K562 (cell line): ENCODE data around the gene RTCB. TPM values are rescaled to one million over a fixed set of nuclear protein-coding genes. Genes with fewer than 3 reads are reported as not detected.

ENCODE experiments used
- ATAC-seq: fragments of 200-7000 bp; cut with Tn5 transposase; 3 replicates; pipeline ENCODE4 v1.9.1; 2020; ENCODE audit warnings: moderate library complexity
- BruUV-seq: library from RNA; stranded (reverse); fragments of 400-500 nt; replicated peaks from 2 replicates; lab custom pipeline; 2021; lab: Mats Ljungman, UMichigan
- CTCF ChIA-PET: fragments of 300-600 bp; formaldehyde crosslinking; extraction: SDS; loops from one replicate; lab custom pipeline; 2021; ENCODE audit warnings: low intra/inter-chr PET ratio; lab: Yijun Ruan, JAX
- POLR2A ChIA-PET: fragments of 300-600, 350-650 bp; sonication (Branson Sonifier 250); formaldehyde crosslinking; extraction: SDS; loops from one replicate; lab custom pipeline; 2021; ENCODE audit warnings: antibody characterized with exemption, inconsistent platforms; lab: Yijun Ruan, JAX
- DNase-seq, 4 experiments: peaks; one replicate each; pipeline versions ENCODE4 v3.0.0 to v3.0.0-alpha.2; 2011 to 2018; ENCODE audit warnings: low spot score in 3 of 4, mixed read lengths in 3 of 4; ENCODE audit errors: extremely low read depth in 1 of 4
- FAIRE-seq: peaks from 2 replicates; lab custom pipeline; 2011; peaks lifted over from hg19 to GRCh38; lab: Jason Lieb, UNC
- H2AFZ ChIP-seq: 2 replicates; pipeline ENCODE4 v1.6.0; 2011; ENCODE audit warnings: low read depth, low read length, control low read depth, inconsistent platforms
- H3K27ac ChIP-seq: fragments of 200-600 bp; 3 replicates; pipeline ENCODE4 v1.8.0; 2011; ENCODE audit warnings: low read depth, mild to moderate bottlenecking, control low read depth, inconsistent platforms, low read length, moderate library complexity, mixed read lengths; ENCODE audit errors: extremely low read depth
- H3K27me3 ChIP-seq, 2 experiments: fragments of 300-600 bp in 1 of 2; 2 replicates in 1 of 2; 3 replicates in 1 of 2; pipeline versions ENCODE4 v1.6.0 to v1.8.0; 2011; ENCODE audit warnings: inconsistent platforms in 2 of 2, low read length in 2 of 2, mild to moderate bottlenecking in 1 of 2, mixed read lengths in 1 of 2, moderate library complexity in 1 of 2; ENCODE audit not compliant: control insufficient read depth in 2 of 2, insufficient read depth in 2 of 2
- H3K36me3 ChIP-seq: fragments of 300-600 bp; 3 replicates; pipeline ENCODE4 v1.8.0; 2011; ENCODE audit warnings: mild to moderate bottlenecking, low read length, inconsistent platforms; ENCODE audit not compliant: control insufficient read depth, insufficient read depth
- H3K4me1 ChIP-seq, 2 experiments: fragments of 200-600 bp in 1 of 2; replicated peaks in 1 of 2; 2 replicates in 1 of 2; 3 replicates in 1 of 2; pipeline versions ENCODE4 v1.5.1 to v1.8.0; 2011; ENCODE audit warnings: inconsistent platforms in 2 of 2, low read length in 2 of 2, mild to moderate bottlenecking in 1 of 2, mixed read lengths in 1 of 2, moderate library complexity in 1 of 2; ENCODE audit not compliant: control insufficient read depth in 2 of 2, insufficient read depth in 2 of 2
- H3K4me2 ChIP-seq: 2 replicates; pipeline ENCODE4 v1.6.1; 2011; ENCODE audit warnings: low read length, control low read depth, inconsistent platforms, mixed read lengths; ENCODE audit not compliant: insufficient read depth
- H3K4me3 ChIP-seq: fragments of 200-600 bp; sonication (generic), shearing (Covaris generic); 2 replicates; pipeline ENCODE4 v1.5.1; 2016; ENCODE audit warnings: control low read depth, inconsistent platforms
- H3K79me2 ChIP-seq: fragments of 200-600 bp; 3 replicates; pipeline ENCODE4 v1.8.0; 2011; ENCODE audit warnings: low read length, inconsistent platforms; ENCODE audit not compliant: control insufficient read depth, insufficient read depth
- H3K9ac ChIP-seq, 2 experiments: 2 replicates each; pipeline versions ENCODE4 v1.6.0 to v1.6.1; 2011; ENCODE audit warnings: low read depth in 2 of 2, low read length in 2 of 2, control low read depth in 1 of 2, inconsistent platforms in 1 of 2, mild to moderate bottlenecking in 1 of 2, mixed read lengths in 1 of 2; ENCODE audit not compliant: insufficient read depth in 1 of 2
- H3K9me1 ChIP-seq: one replicate; pipeline ENCODE4 v1.6.0; 2011; ENCODE audit warnings: inconsistent platforms, mild to moderate bottlenecking, low read length, moderate library complexity; ENCODE audit not compliant: control insufficient read depth, insufficient read depth
- H3K9me3 ChIP-seq: replicated peaks from 2 replicates; pipeline ENCODE4 v1.5.1; 2011; ENCODE audit warnings: low read depth, low read length, inconsistent platforms; ENCODE audit not compliant: control insufficient read depth, insufficient read depth
- H4K20me1 ChIP-seq: replicated peaks from 2 replicates; pipeline ENCODE4 v1.6.1; 2011; ENCODE audit warnings: low read length, inconsistent platforms, mixed read lengths; ENCODE audit not compliant: control insufficient read depth, insufficient read depth
- ARID3B ChIP-seq: fragments of 250-450 bp; sonication (Bioruptor Pico); IDR thresholded peaks from 2 replicates; pipeline ENCODE4 v1.4.0; 2020; ENCODE audit warnings: borderline replicate concordance
- C11orf30 ChIP-seq: fragments of 450-650 bp; IDR thresholded peaks from 2 replicates; pipeline ENCODE4 v1.6.1; 2016; ENCODE audit warnings: low read depth, mild to moderate bottlenecking
- FOXO4 ChIP-seq: fragments of 450-650 bp; formaldehyde crosslinking; IDR thresholded peaks from 2 replicates; pipeline ENCODE4 v1.4.0; 2020; ENCODE audit warnings: mild to moderate bottlenecking, moderate library complexity
- HDAC1 ChIP-seq, 2 experiments: fragments of 450-650 bp; IDR thresholded peaks; 2 replicates each; pipeline ENCODE4 v1.6.1; 2016 to 2017; ENCODE audit warnings: inconsistent platforms in 1 of 2, mild to moderate bottlenecking in 1 of 2, moderate library complexity in 1 of 2
- HNRNPK ChIP-seq: fragments of 200-400 bp; formaldehyde crosslinking; IDR thresholded peaks from one replicate; pipeline ENCODE4 v1.6.1; 2018; ENCODE audit warnings: mild to moderate bottlenecking, low read depth, low read length; ENCODE audit not compliant: poor library complexity, severe bottlenecking
- L3MBTL2 ChIP-seq: fragments of 450-650 bp; IDR thresholded peaks from 2 replicates; pipeline ENCODE4 v1.6.1; 2016; ENCODE audit warnings: mild to moderate bottlenecking, moderate library complexity
- MAFF ChIP-seq: IDR thresholded peaks from 2 replicates; pipeline ENCODE4 v1.6.1; 2012; ENCODE audit warnings: low read length, improper control_type of control experiment
- NFXL1 ChIP-seq: fragments of 450-650 bp; formaldehyde crosslinking; IDR thresholded peaks from 2 replicates; pipeline ENCODE4 v1.4.0; 2021; ENCODE audit warnings: mild to moderate bottlenecking
- NR0B1 ChIP-seq: fragments of 450-650 bp; IDR thresholded peaks from one replicate; pipeline ENCODE4 v1.6.1; 2018; ENCODE audit warnings: mild to moderate bottlenecking, moderate library complexity; ENCODE audit not compliant: partially characterized antibody
- RBM39 ChIP-seq: fragments of 200-400 bp; formaldehyde crosslinking; optimal IDR thresholded peaks from 2 replicates; pipeline ENCODE3; 2018; ENCODE audit warnings: low read depth, low read length
- THRAP3 ChIP-seq: fragments of 450-650 bp; IDR thresholded peaks from 2 replicates; pipeline ENCODE4 v1.6.1; 2016; ENCODE audit warnings: mild to moderate bottlenecking, inconsistent platforms, borderline replicate concordance
- TSC22D4 ChIP-seq: fragments of 450-650 bp; IDR thresholded peaks from 2 replicates; pipeline ENCODE4 v1.6.1; 2016; ENCODE audit warnings: missing genetic modification characterization, missing biosample characterization, control low read depth
- YBX1 ChIP-seq: fragments of 450-650 bp; IDR thresholded peaks from 2 replicates; pipeline ENCODE4 v1.7.1; 2016; ENCODE audit warnings: mild to moderate bottlenecking
- ZHX1 ChIP-seq: fragments of 150-350 bp; conservative IDR thresholded peaks from 2 replicates; pipeline ENCODE4 v1.6.1; 2014; ENCODE audit warnings: low read length
- WGBS: fragments of 100-300 bp; shearing (Covaris generic); methylation state at CpG from one replicate; pipeline ENCODE4 v1.1.6; 2016; ENCODE audit warnings: low coverage, mixed read lengths; ENCODE audit not compliant: insufficient coverage; ENCODE audit errors: missing lambda C conversion rate; 5-methylcytosine and 5-hydroxymethylcytosine counted together
- in situ Hi-C: fragments of 300-500 bp; cut with MboI; formaldehyde crosslinking; loops from 4 replicates; pipeline ENCODE4 v1.15.0; 2018; ENCODE audit warnings: inconsistent platforms, mixed read lengths
- intact Hi-C: fragments of 100-400 bp; cut with micrococcal nuclease; formaldehyde crosslinking; loops from 2 replicates; pipeline ENCODE4 v1.14.2; 2022
- polyA plus RNA-seq, 8 experiments: library from polyadenylated mRNA; depleted of rRNA in 4 of 8; stranded (reverse) in 5 of 8; unstranded in 3 of 8; fragments of >200 nt; fragmentation: Nextera tagmentation in 2 of 8; fragmentation: Illumina TruSeq in 1 of 8; extraction: Ambion mirVana in 2 of 8; extraction: Trizol in 1 of 8; gene quantifications; 2 replicates each; pipeline versions ENCODE4 v1.2.1 to v1.2.3, GENCODE V29; 2011 to 2014; ENCODE audit warnings: inconsistent platforms in 1 of 8, missing spikeins in 1 of 8
- total RNA-seq, 7 experiments: library from RNA; depleted of rRNA in 6 of 7; stranded (reverse); fragments of >200 nt in 6 of 7; fragmentation: Illumina TruSeq in 2 of 7; extraction: Trizol in 2 of 7; gene quantifications; 2 replicates each; pipeline versions ENCODE4 v1.2.1 to v1.2.3, GENCODE V29; 2011 to 2021; ENCODE audit warnings: low replicate concordance in 1 of 7
- TF ChIP-seq, protein P1 (sequence below): fragments of 450-650 bp; IDR thresholded peaks from 2 replicates; pipeline ENCODE4 v1.6.1; 2017; ENCODE audit warnings: mild to moderate bottlenecking, moderate library complexity

The RTCB gene
- total and polyA plus RNA-seq, 9 of the 15 experiments (the other 6 are each of a cell fraction or from before 2014, with no cell fraction given) = 80.3 to 269 (median 92.3) TPM

- H3K9ac ChIP-seq = no peak overlapping the region
Observed at GRCh38 chr22:32407312-32407711, 4.7 kb downstream of the RTCB start.

More at GRCh38 chr22:32407312-32407711, 4.7 kb downstream of the RTCB start:
- Histone ChIP-seq H3K27ac (no peak overlapping the region), H3K4me3 (no peak overlapping the region), H3K79me2 (peaks cover 34% of the 10 kb centered on the region), H3K9me3 (no peaks in the 10 kb centered on the region), H3K27me3 (no peaks in the 10 kb centered on the region), H2AFZ (no peak overlapping the region), H4K20me1 (no peaks in the 10 kb centered on the region; the same call in 1 of the 2 replicates), H3K9me1 (no peaks in the 10 kb centered on the region), H3K36me3 (peaks cover 61% of the 10 kb centered on the region; the same call in 2 of the 3 replicates), H3K4me1 (peaks cover 4 to 9% of the 10 kb centered on the region in 2 experiments; a peak in 3 of 5 replicates), H3K4me2 (no peak overlapping the region)
- CTCF ChIA-PET = no interaction called here
- no peak for FAIRE-seq
- no TSS peak for BruUV-seq
- in situ Hi-C loops (no loop called here), intact Hi-C loops (no loop called here)
- ATAC-seq = no peak
- TF ChIP-seq, protein P1, sequence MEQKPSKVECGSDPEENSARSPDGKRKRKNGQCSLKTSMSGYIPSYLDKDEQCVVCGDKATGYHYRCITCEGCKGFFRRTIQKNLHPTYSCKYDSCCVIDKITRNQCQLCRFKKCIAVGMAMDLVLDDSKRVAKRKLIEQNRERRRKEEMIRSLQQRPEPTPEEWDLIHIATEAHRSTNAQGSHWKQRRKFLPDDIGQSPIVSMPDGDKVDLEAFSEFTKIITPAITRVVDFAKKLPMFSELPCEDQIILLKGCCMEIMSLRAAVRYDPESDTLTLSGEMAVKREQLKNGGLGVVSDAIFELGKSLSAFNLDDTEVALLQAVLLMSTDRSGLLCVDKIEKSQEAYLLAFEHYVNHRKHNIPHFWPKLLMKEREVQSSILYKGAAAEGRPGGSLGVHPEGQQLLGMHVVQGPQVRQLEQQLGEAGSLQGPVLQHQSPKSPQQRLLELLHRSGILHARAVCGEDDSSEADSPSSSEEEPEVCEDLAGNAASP = no peak
- TF ChIP-seq ZHX1 = no peak
- no peak for TF ChIP-seq HNRNPK
- no peak for TF ChIP-seq NFXL1 (CRISPR knock-in tag)
- TF ChIP-seq MAFF = no peak
- no peak for TF ChIP-seq THRAP3
- TF ChIP-seq TSC22D4 (tag) = no peak
- no peak for TF ChIP-seq NR0B1
- TF ChIP-seq C11orf30 = no peak
- TF ChIP-seq FOXO4 (CRISPR knock-in tag) = no peak
- TF ChIP-seq HDAC1 (IDR thresholded peaks at IDR 0.05) = no peak
- TF ChIP-seq ARID3B (CRISPR knock-in tag) = no peak
- no peak for TF ChIP-seq RBM39
- TF ChIP-seq YBX1 = no peak
- TF ChIP-seq L3MBTL2 = no peak
- TF ChIP-seq, all 486 proteins: peak for 0
- DNase-seq = no peak
- WGBS = 94% methylated on average over 3 of the region's 3 CpGs
- POLR2A ChIA-PET = no interaction called here
